ENCODE measurements around the gene PXMP2.

Gene PXMP2

GRCh38 chr12:132660052-132660451 lies 27.3 kb upstream of the PXMP2 start:
- no peak for DNase-seq (ENCODE audit: low read depth in 2 of 2)

GRCh38 chr12:132660996-132661395 lies 26.4 kb upstream of the PXMP2 start:
- DNase-seq (ENCODE audit: low read depth in 2 of 2): no peak

- DNase-seq (ENCODE audit: low read depth in 2 of 2): no peak
Measured at GRCh38 chr12:132661972-132662371, 25.4 kb upstream of the PXMP2 start.

GRCh38 chr12:132662901-132663755 lies 24.3 kb upstream of the PXMP2 start:
- no peak for DNase-seq (ENCODE audit: low read depth in 2 of 2)

GRCh38 chr12:132664206-132665148 lies 22.9 kb upstream of the PXMP2 start:
- no peak for DNase-seq (ENCODE audit: low read depth in 2 of 2)

GRCh38 chr12:132665149-132665491 lies 22.3 kb upstream of the PXMP2 start:
- no peak for DNase-seq (ENCODE audit: low read depth in 2 of 2)

GRCh38 chr12:132665794-132666193 lies 21.6 kb upstream of the PXMP2 start:
- no peak for DNase-seq (ENCODE audit: low read depth in 2 of 2)

GRCh38 chr12:132668191-132669088 lies 18.9 kb upstream of the PXMP2 start:
- no peak for DNase-seq (ENCODE audit: low read depth in 2 of 2)

- DNase-seq (ENCODE audit: low read depth in 2 of 2): no peak
Measured at GRCh38 chr12:132669166-132669879, 18.1 kb upstream of the PXMP2 start.

- no peak for DNase-seq (ENCODE audit: low read depth in 2 of 2)
Measured at GRCh38 chr12:132672116-132672515, 15.3 kb upstream of the PXMP2 start.

GRCh38 chr12:132672678-132673077 lies 14.7 kb upstream of the PXMP2 start:
- no peak for DNase-seq (ENCODE audit: low read depth in 2 of 2)

GRCh38 chr12:132673288-132674179 lies 13.9 kb upstream of the PXMP2 start:
- DNase-seq (ENCODE audit: low read depth in 2 of 2): no peak

- no peak for DNase-seq (ENCODE audit: low read depth in 2 of 2)
Measured at GRCh38 chr12:132674561-132674960, 12.8 kb upstream of the PXMP2 start.

GRCh38 chr12:132675757-132676432 lies 11.5 kb upstream of the PXMP2 start:
- DNase-seq (ENCODE audit: low read depth in 2 of 2): no peak

GRCh38 chr12:132677492-132677891 lies 9.9 kb upstream of the PXMP2 start:
- no peak for DNase-seq (ENCODE audit: low read depth in 2 of 2)

GRCh38 chr12:132685400-132685799 lies 2.0 kb upstream of the PXMP2 start:
- DNase-seq (ENCODE audit: low read depth in 2 of 2): no peak

- DNase-seq (ENCODE audit: low read depth in 2 of 2): no peak
Measured at GRCh38 chr12:132686825-132687210, 569 bp upstream of the PXMP2 start.

GRCh38 chr12:132689227-132689626 lies 1.8 kb downstream of the PXMP2 start:
- no peak for DNase-seq (ENCODE audit: low read depth in 2 of 2)

- no peak for DNase-seq (ENCODE audit: low read depth in 2 of 2)
Measured at GRCh38 chr12:132690112-132690511, 2.7 kb downstream of the PXMP2 start.

Measured in stimulated activated CD8-positive, alpha-beta memory T cell treated with anti-CD3 and anti-CD28 coated beads, Interleukin-2, amount 100 ng/mL, for 48 hours (primary cell).